NCI-H345 treated with DMSO at 0.1 percent for 48 hours (cell line): ENCODE measurements around the gene ZNF341.

ENCODE experiments used
- DNase-seq: peaks from one replicate; lab custom pipeline; 2025; ENCODE audit not compliant: unreplicated experiment; lab: John Stamatoyannopoulos, UW

ZNF341 gene

GRCh38 chr20:33701629-33702450 is 30.0 kb upstream of the ZNF341 start:
- no peak for DNase-seq

- DNase-seq: no peak
These were observed 28.9 kb upstream of the ZNF341 start for GRCh38 chr20:33702861-33703260.

GRCh38 chr20:33703498-33704137 is 28.2 kb upstream of the ZNF341 start:
- no peak for DNase-seq

GRCh38 chr20:33704197-33704924 is 27.4 kb upstream of the ZNF341 start:
- no peak for DNase-seq

DNA sequence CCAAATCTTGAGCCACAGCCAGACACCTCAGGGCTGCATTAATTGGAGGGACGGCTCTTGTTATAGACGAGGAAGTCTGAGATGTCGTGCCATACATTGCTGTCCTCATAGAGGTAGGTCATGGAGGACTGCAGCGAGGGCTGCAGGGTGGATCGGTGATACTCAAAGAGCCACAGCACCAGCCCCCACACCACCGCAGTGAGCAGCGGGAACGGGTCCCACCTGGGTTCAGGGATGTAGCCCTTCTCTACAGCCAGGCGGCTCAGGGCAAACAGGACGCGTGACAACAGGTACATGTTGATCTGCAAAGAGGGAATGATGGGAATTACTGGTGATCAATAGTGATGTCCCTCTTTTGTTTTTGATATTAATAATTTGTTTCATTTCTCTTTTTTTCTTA is 24.1 kb upstream of the ZNF341 start:
- DNase-seq: no peak

- no peak for DNase-seq
These were observed 22.4 kb upstream of the ZNF341 start for GRCh38 chr20:33709398-33709797.

- no peak for DNase-seq
These were observed 21.8 kb upstream of the ZNF341 start for GRCh38 chr20:33709905-33710541.

- no peak for DNase-seq
These were observed 20.9 kb upstream of the ZNF341 start for GRCh38 chr20:33710681-33711445.

DNA sequence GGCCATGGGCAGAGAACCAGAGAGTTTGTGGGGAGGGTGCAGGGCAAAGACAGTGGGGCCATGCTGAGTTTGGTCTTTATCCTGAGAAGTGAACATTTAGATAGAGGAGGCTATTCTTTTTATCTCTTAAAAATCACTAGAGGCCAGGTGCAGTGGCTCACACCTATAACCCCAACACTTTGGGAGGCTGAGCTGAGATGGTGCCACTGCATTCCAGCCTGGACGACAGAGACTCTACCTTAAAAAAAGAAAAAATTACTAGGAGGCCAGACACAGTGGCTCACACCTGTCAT is 20.4 kb upstream of the ZNF341 start:
- no peak for DNase-seq

DNA sequence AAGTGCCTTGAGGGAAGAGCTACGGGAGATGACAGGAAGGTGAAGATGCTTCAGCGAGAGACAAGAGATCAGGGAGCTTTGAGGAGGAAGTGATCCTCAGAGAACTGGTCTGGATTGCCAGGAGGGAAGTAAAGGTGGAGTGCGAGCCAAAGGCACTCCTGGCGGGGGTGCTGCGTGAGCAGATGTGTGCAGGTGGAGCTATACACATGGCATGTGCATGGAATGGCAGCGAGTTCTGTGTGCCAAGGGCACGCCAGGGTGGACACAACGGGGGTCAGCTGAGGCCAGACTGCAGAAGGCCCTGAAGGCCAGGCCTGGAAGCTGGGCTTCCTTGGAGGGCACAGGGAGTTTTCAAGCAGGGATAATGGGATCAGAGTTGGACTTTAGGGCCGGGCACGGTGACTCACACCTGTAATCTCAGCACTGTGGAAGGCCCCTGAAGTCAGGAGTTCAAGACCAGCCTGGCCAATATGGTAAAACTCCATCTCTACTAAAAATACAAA is 17.9 kb upstream of the ZNF341 start:
- DNase-seq: no peak

- no peak for DNase-seq
These were observed 15.3 kb upstream of the ZNF341 start for GRCh38 chr20:33716498-33716897.

- DNase-seq: no peak
These were observed 12.4 kb upstream of the ZNF341 start for GRCh38 chr20:33719277-33719988.

GRCh38 chr20:33719989-33720709 is 11.6 kb upstream of the ZNF341 start, which contains the start of gene PXMP4:
PXMP4 (minus strand) TSS chr20:33720310; CDS start chr20:33720207, 103 bp downstream.
- DNase-seq: peak; percentile 99

- no peak for DNase-seq
These were observed 10.2 kb upstream of the ZNF341 start for GRCh38 chr20:33721391-33722140.

DNA sequence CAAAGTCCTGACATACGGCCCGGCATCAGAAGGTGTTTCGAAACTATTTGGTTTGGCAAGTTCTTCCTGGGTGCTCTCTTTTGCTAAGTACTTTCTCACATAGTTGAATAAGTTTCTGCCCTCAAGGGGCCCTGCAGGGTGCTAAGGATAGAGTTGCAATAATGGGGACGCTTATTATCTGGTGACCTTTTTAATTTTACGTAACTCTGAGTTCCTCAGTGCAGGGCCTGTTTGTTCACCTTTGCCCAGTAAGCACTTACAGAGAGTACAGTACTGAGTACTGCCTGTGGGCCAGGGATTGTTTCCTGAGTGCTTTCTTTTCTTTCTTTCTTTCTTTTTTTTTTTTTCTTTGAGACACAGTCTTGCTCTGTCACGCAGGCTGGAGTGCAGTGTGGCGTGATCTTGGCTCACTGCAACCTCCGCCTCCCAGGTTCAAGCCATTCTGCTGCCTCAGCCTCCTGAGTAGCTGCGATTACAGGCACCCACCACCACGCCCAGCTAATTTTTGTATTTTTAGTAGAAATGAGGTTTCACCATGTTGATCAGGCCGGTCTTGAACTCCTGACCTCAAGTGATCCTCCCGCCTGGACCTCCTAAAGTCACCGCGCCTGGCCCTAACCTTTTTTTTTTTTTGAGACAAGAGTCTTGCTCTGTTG is 7.2 kb upstream of the ZNF341 start:
- DNase-seq: no peak

DNA sequence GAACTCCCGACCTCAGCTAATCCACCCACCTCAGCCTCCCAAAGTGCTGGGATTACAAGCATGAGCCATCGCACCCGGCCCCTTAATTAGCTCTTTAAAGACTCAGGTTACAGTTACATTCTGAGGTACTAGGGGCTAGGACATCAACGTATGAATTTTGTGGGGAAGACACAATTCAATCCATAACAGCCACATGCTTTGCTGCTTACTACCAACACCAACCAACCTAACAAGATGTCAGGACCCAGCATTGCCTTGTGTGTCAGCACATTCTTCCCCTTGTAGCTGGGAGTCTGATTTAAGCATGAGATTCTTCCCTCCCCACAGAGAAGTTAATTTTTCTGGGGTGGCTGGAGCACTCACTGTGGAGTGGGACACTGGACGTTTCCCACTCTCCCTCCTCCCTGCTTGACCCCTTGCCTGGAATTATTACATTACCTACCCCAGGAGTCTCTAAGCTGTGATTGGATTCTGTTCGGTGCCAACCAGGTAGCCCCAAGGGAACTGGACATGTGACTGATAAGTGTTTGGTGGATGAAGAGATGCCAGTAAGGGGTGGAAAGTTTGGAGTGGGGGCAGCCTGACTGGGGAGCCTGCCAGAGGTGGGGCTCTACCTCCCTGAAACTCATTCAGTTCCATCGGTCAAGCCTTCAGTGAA is 6.1 kb upstream of the ZNF341 start:
- DNase-seq: no peak

- no peak for DNase-seq
These were observed 4.7 kb upstream of the ZNF341 start for GRCh38 chr20:33727115-33727479.

GRCh38 chr20:33727806-33728205 is 4.0 kb upstream of the ZNF341 start:
- DNase-seq: no peak
